Spinal cord (tissue), 10 donors: ENCODE results near the gene MRPS12. TPM values are rescaled to one million over a fixed set of nuclear protein-coding genes. Genes with fewer than 3 reads are reported as not detected.
"Not testable (repeated sequence)": the region's sequence is repeated elsewhere in the genome, so short reads cannot be mapped to it uniquely, and the experiment has no call there.

Experiments used
- DNase-seq, 6 donors: peaks; one replicate each; pipeline versions ENCODE4 v3.0.0 to v3.0.0-alpha.2; 2013 to 2015; ENCODE audit warnings: low spot score in 6 of 6, low read depth in 4 of 6
- H3K27ac ChIP-seq: one replicate; pipeline ENCODE4 v1.5.1; 2013; ENCODE audit warnings: low read depth, low read length, control low read depth
- H3K27me3 ChIP-seq: one replicate; pipeline ENCODE4 v1.6.1; 2013; ENCODE audit warnings: low read length; ENCODE audit not compliant: control insufficient read depth, insufficient read depth
- H3K36me3 ChIP-seq: one replicate; pipeline ENCODE4 v1.6.1; 2013; ENCODE audit warnings: low read length; ENCODE audit not compliant: control insufficient read depth, insufficient read depth
- H3K4me1 ChIP-seq: one replicate; pipeline ENCODE4 v1.6.1; 2013; ENCODE audit warnings: low read length; ENCODE audit not compliant: control insufficient read depth, insufficient read depth
- H3K4me3 ChIP-seq: one replicate; pipeline ENCODE4 v1.5.1; 2013; ENCODE audit warnings: low read depth, low read length, control low read depth
- H3K9me3 ChIP-seq: one replicate; pipeline ENCODE4 v1.6.1; 2013; ENCODE audit warnings: low read length; ENCODE audit not compliant: control insufficient read depth, insufficient read depth
- WGBS: methylation state at CpG from one replicate; pipeline ENCODE4 v1.1.5; 2013; ENCODE audit warnings: missing lambda C conversion rate; ENCODE audit not compliant: insufficient coverage; 5-methylcytosine and 5-hydroxymethylcytosine counted together
- long read RNA-seq, 4 donors: transcript quantifications; one replicate each; lab custom pipeline, GENCODE V29; 2026
- polyA plus RNA-seq, 2 donors: library from polyadenylated mRNA; unstranded; fragments of 120-200 nt; gene quantifications; one replicate each; pipeline ENCODE4 v1.2.1, GENCODE V29; 2013; ENCODE audit not compliant: insufficient read length in 2 of 2
- total RNA-seq, 2 donors: library from RNA; depleted of rRNA in 1 of 2; stranded (reverse); fragments of 120-200 nt in 1 of 2; fragments of >200 nt in 1 of 2; gene quantifications; one replicate each; pipeline versions ENCODE4 v1.2.3 to v1.2.4, GENCODE V29; 2013 to 2014
- donor health status: healthy.

Gene MRPS12
- 10 to 100 TPM; 18.7 to 21.9 TPM for total RNA-seq
- 10 to 100 TPM; 25.8 to 26.9 TPM for polyA plus RNA-seq
- long read RNA-seq, donor 1, transcript MRPS12-201 (3 exons, 1,207 nt), result major isoform, 12 of 18 reads
- long read RNA-seq, donor 1, partial matches to known transcripts, result 0 of 18 reads
- long read RNA-seq, donor 1, other reads (novel, unspliced or antisense), result 0 of 18 reads
- long read RNA-seq, donor 2, transcript MRPS12-201 (3 exons, 1,207 nt), result major isoform, 8 of 16 reads
- long read RNA-seq, donor 2, partial matches to known transcripts, result 5 of 16 reads
- long read RNA-seq, donor 2, other reads (novel, unspliced or antisense), result 0 of 16 reads
- long read RNA-seq, donor 3, transcript MRPS12-201 (3 exons, 1,207 nt), result major isoform, 5 of 10 reads
- long read RNA-seq, donor 3, partial matches to known transcripts, result 0 of 10 reads
- long read RNA-seq, donor 3, other reads (novel, unspliced or antisense), result 0 of 10 reads
- long read RNA-seq, donor 4, transcript MRPS12-201 (3 exons, 1,207 nt), result major isoform, 24 of 58 reads
- long read RNA-seq, donor 4, partial matches to known transcripts, result 27 of 58 reads
- long read RNA-seq, donor 4, other reads (novel, unspliced or antisense), result 0 of 58 reads

- WGBS, result under 1% methylated on average over 28 of the region's 40 CpGs
- Histone ChIP-seq H3K27ac (peak within 1 kb of the TSS; percentile 98), H3K36me3 (peaks cover 36% of the 10 kb centered on the region), H3K27me3 (no peaks in the 10 kb centered on the region), H3K4me1 (peaks cover 19% of the 10 kb centered on the region), H3K4me3 (peak within 1 kb of the TSS; percentile 82), H3K9me3 (no peaks in the 10 kb centered on the region)
- DNase-seq, result peak; percentile 97 to 100 (median 98)
Observed at GRCh38 chr19:38930776-38931520, at the start of gene MRPS12. Gene MRPS12, plus strand, starts transcription at chr19:38930944. Its CDS starts 351 bp downstream, at chr19:38931295.

- Histone ChIP-seq H3K27ac (no peak overlapping the region), H3K4me1 (peaks cover 22% of the 10 kb centered on the region), H3K27me3 (no peaks in the 10 kb centered on the region), H3K4me3 (no peak overlapping the region), H3K9me3 (no peaks in the 10 kb centered on the region), H3K36me3 (peaks cover 74% of the 10 kb centered on the region)
- WGBS, result 89% methylated on average over 7 of the region's 9 CpGs
- DNase-seq, result no peak
Observed at GRCh38 chr19:38883286-38883685, 47.5 kb upstream of the MRPS12 start.

GRCh38 chr19:38884691-38885090 is 46.1 kb upstream of the MRPS12 start:
- not testable (repeated sequence) for H3K27me3 ChIP-seq, H3K9me3 ChIP-seq, H3K27ac ChIP-seq, DNase-seq, H3K4me3 ChIP-seq
- WGBS, result no CpG with 5 or more reads among the region's 3 CpGs
- peaks cover 13% of the 10 kb centered on the region for H3K4me1 ChIP-seq
- peaks cover 74% of the 10 kb centered on the region for H3K36me3 ChIP-seq

- no peaks in the 10 kb centered on the region for H3K9me3 ChIP-seq
- DNase-seq, result no peak
- peaks cover 75% of the 10 kb centered on the region for H3K36me3 ChIP-seq
- no peak overlapping the region for H3K27ac ChIP-seq
- no peak overlapping the region for H3K4me3 ChIP-seq
- 94% methylated on average over 17 of the region's 17 CpGs for WGBS
- peaks cover 8% of the 10 kb centered on the region for H3K4me1 ChIP-seq
- no peaks in the 10 kb centered on the region for H3K27me3 ChIP-seq
Observed at GRCh38 chr19:38888876-38889275, 41.9 kb upstream of the MRPS12 start.

- Histone ChIP-seq H3K27ac (no peak overlapping the region), H3K27me3 (no peaks in the 10 kb centered on the region), H3K4me3 (no peak overlapping the region), H3K9me3 (no peaks in the 10 kb centered on the region), H3K36me3 (peaks cover 82% of the 10 kb centered on the region), H3K4me1 (peaks cover 17% of the 10 kb centered on the region)
- 78% methylated on average over 3 of the region's 8 CpGs for whole genome bisulfite sequencing
- DNase-seq, result no peak
Observed at GRCh38 chr19:38889803-38890202, 40.9 kb upstream of the MRPS12 start.

GRCh38 chr19:38890686-38891085 is 40.1 kb upstream of the MRPS12 start:
- Histone ChIP-seq H3K36me3 (peaks cover 84% of the 10 kb centered on the region), H3K4me1 (peaks cover 25% of the 10 kb centered on the region), H3K27ac (no peak overlapping the region)

GRCh38 chr19:38891771-38892170 is 39.0 kb upstream of the MRPS12 start:
- peak in 1 of 6 donors; percentile 47 for DNase-seq
- peaks cover 83% of the 10 kb centered on the region for H3K36me3 ChIP-seq
- 63% methylated on average over 6 of the region's 6 CpGs for WGBS
- no peaks in the 10 kb centered on the region for H3K9me3 ChIP-seq
- no peaks in the 10 kb centered on the region for H3K27me3 ChIP-seq
- no peak overlapping the region for H3K4me3 ChIP-seq
- H3K4me1 ChIP-seq, result peaks cover 31% of the 10 kb centered on the region
- no peak overlapping the region for H3K27ac ChIP-seq

More at GRCh38 chr19:38890686-38891085, 40.1 kb upstream of the MRPS12 start:
- no peak for DNase-seq
- Histone ChIP-seq H3K4me3 (no peak overlapping the region), H3K27me3 (no peaks in the 10 kb centered on the region), H3K9me3 (no peaks in the 10 kb centered on the region)

GRCh38 chr19:38892841-38893240 is 37.9 kb upstream of the MRPS12 start:
- peaks cover 74% of the 10 kb centered on the region for H3K36me3 ChIP-seq
- DNase-seq, result no peak
- no peaks in the 10 kb centered on the region for H3K27me3 ChIP-seq
- H3K27ac ChIP-seq, result no peak overlapping the region
- H3K4me3 ChIP-seq, result no peak overlapping the region
- 65% methylated on average over 2 of the region's 5 CpGs for WGBS
- H3K9me3 ChIP-seq, result no peaks in the 10 kb centered on the region
- peaks cover 42% of the 10 kb centered on the region for H3K4me1 ChIP-seq

- no peaks in the 10 kb centered on the region for H3K9me3 ChIP-seq
- no peak for DNase-seq
- H3K27ac ChIP-seq, result no peak overlapping the region
- H3K4me3 ChIP-seq, result no peak overlapping the region
- H3K4me1 ChIP-seq, result peaks cover 47% of the 10 kb centered on the region
- WGBS, result 90% methylated on average over 14 of the region's 14 CpGs
- H3K36me3 ChIP-seq, result peaks cover 68% of the 10 kb centered on the region
- no peaks in the 10 kb centered on the region for H3K27me3 ChIP-seq
Observed at GRCh38 chr19:38893341-38893771, 37.4 kb upstream of the MRPS12 start.
